ENCODE results near the gene TMEM26. TPM values are rescaled to one million over a fixed set of nuclear protein-coding genes. Genes with fewer than 3 reads are reported as not detected.

Gene TMEM26
- total RNA-seq, 2 donors from 2014 or later = not detected

GRCh38 chr10:61478621-61479312 lies 25.6 kb upstream of the TMEM26 start:
- Histone ChIP-seq H3K4me1 (no peaks in the 10 kb centered on the region), H3K4me3 (no peak overlapping the region), H3K9me3 (no peaks in the 10 kb centered on the region), H3K36me3 (replicated peaks in 1 of 2; ENCODE audit: insufficient read depth in 1 of 2, low read depth in 2 of 2) (no peaks in the 10 kb centered on the region), H3K27me3 (no peaks in the 10 kb centered on the region), H3K27ac (no peak overlapping the region)
- TF ChIP-seq POLR2A (IDR thresholded peaks at IDR 0.05) = no peak
- TF ChIP-seq, protein P1, sequence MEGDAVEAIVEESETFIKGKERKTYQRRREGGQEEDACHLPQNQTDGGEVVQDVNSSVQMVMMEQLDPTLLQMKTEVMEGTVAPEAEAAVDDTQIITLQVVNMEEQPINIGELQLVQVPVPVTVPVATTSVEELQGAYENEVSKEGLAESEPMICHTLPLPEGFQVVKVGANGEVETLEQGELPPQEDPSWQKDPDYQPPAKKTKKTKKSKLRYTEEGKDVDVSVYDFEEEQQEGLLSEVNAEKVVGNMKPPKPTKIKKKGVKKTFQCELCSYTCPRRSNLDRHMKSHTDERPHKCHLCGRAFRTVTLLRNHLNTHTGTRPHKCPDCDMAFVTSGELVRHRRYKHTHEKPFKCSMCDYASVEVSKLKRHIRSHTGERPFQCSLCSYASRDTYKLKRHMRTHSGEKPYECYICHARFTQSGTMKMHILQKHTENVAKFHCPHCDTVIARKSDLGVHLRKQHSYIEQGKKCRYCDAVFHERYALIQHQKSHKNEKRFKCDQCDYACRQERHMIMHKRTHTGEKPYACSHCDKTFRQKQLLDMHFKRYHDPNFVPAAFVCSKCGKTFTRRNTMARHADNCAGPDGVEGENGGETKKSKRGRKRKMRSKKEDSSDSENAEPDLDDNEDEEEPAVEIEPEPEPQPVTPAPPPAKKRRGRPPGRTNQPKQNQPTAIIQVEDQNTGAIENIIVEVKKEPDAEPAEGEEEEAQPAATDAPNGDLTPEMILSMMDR (IDR thresholded peaks at IDR 0.05) = no peak
- intact Hi-C loops (cut with DNase I) = no loop called here
- 37 to 42% methylated on average over 4 of the region's 4 CpGs for whole genome bisulfite sequencing, 2 donors
- ATAC-seq = no peak
- DNase-seq = no peak

DNA sequence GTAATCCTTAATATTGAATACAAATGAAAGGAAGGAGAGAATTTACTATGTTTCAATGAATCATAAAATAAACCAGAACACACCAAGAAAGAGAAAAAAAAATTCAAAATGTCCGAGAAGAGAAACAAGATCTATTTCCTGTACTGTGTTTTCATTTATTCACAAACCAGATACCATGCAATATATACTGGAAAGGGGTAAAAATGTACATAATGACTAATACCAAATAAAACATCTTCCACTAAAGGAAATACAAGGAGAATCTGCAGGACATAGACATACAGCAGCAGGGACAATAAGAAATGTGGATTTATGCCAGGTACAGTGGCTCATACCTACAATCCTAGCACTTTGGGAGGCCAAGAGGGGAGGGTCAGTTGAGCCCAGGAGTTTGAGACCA lies 24.3 kb upstream of the TMEM26 start:
- WGBS, 2 donors = 45 to 67% methylated on average over 1 of the region's 1 CpG
- ATAC-seq (no peak), DNase-seq (no peak)
- Histone ChIP-seq H3K9me3 (no peaks in the 10 kb centered on the region), H3K4me3 (no peak overlapping the region), H3K27me3 (no peaks in the 10 kb centered on the region), H3K27ac (no peak overlapping the region), H3K36me3 (replicated peaks in 1 of 2; ENCODE audit: insufficient read depth in 1 of 2, low read depth in 2 of 2) (no peaks in the 10 kb centered on the region), H3K4me1 (no peaks in the 10 kb centered on the region)
- intact Hi-C loops (cut with DNase I) = no loop called here
- TF ChIP-seq, protein P1 (IDR thresholded peaks at IDR 0.05) = no peak
- no peak for TF ChIP-seq POLR2A (IDR thresholded peaks at IDR 0.05)

GRCh38 chr10:61476529-61476928 lies 23.3 kb upstream of the TMEM26 start:
- H3K27me3 ChIP-seq = no peaks in the 10 kb centered on the region
- TF ChIP-seq POLR2A (IDR thresholded peaks at IDR 0.05) = no peak
- TF ChIP-seq, protein P1 (IDR thresholded peaks at IDR 0.05) = no peak
- no peak for ATAC-seq

DNA sequence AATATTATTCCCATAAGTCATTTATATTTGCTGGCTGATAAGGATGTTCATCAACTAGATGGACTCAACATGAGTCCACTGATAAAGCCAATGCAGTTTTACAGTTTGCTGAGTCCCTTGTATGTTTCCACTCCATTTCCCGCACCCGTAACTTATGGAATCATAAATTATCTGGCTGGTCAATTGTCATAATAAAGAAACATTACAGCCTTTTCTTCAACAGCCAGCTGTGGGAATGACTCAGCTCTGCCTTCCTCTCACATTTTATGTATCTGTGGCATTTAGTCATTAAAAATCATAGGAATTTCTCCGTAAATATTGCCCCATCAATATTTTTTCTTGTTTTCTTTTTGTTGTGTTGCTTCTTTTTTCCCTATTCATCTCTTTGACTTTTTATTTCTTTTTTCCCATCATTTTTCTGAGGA lies 22.3 kb upstream of the TMEM26 start:
- DNase-seq = no peak
- no peak for ATAC-seq
- TF ChIP-seq POLR2A (IDR thresholded peaks at IDR 0.05) = no peak
- TF ChIP-seq, protein P1 (IDR thresholded peaks at IDR 0.05) = no peak
- WGBS, 2 donors = 54 to 90% methylated on average over 3 of the region's 3 CpGs
- H3K4me3 ChIP-seq = no peak overlapping the region
- H3K9me3 ChIP-seq = no peaks in the 10 kb centered on the region
- H3K27ac ChIP-seq = no peak overlapping the region
- no peaks in the 10 kb centered on the region for H3K27me3 ChIP-seq
- intact Hi-C loops (cut with DNase I) = no loop called here
- no peaks in the 10 kb centered on the region for H3K36me3 ChIP-seq (replicated peaks in 1 of 2; ENCODE audit: insufficient read depth in 1 of 2, low read depth in 2 of 2)
- no peaks in the 10 kb centered on the region for H3K4me1 ChIP-seq

More at GRCh38 chr10:61476529-61476928, 23.3 kb upstream of the TMEM26 start:
- Histone ChIP-seq H3K9me3 (no peaks in the 10 kb centered on the region), H3K4me1 (no peaks in the 10 kb centered on the region), H3K27ac (no peak overlapping the region), H3K36me3 (replicated peaks in 1 of 2; ENCODE audit: insufficient read depth in 1 of 2, low read depth in 2 of 2) (no peaks in the 10 kb centered on the region), H3K4me3 (no peak overlapping the region)
- intact Hi-C loops (cut with DNase I) = no loop called here
- no peak for DNase-seq
- WGBS, 2 donors = 60 to 66% methylated on average over 1 of the region's 1 CpG

GRCh38 chr10:61472090-61472674 lies 19.0 kb upstream of the TMEM26 start:
- intact Hi-C loops (cut with DNase I) = no loop called here
- TF ChIP-seq, protein P1 (IDR thresholded peaks at IDR 0.05) = no peak
- TF ChIP-seq POLR2A (IDR thresholded peaks at IDR 0.05) = no peak
- H3K27ac ChIP-seq = no peak overlapping the region
- no peaks in the 10 kb centered on the region for H3K4me1 ChIP-seq
- no peaks in the 10 kb centered on the region for H3K36me3 ChIP-seq (replicated peaks in 1 of 2; ENCODE audit: insufficient read depth in 1 of 2, low read depth in 2 of 2)
- no peaks in the 10 kb centered on the region for H3K9me3 ChIP-seq
- H3K27me3 ChIP-seq = no peaks in the 10 kb centered on the region
- DNase-seq (no peak), ATAC-seq (no peak)
- WGBS, 2 donors = 54 to 65% methylated on average over 5 of the region's 5 CpGs
- H3K4me3 ChIP-seq = no peak overlapping the region

Measured in body of pancreas (tissue), 4 donors.